Stimulated activated CD8-positive, alpha-beta memory T cell treated with anti-CD3 and anti-CD28 coated beads, Interleukin-15, amount 100 ng/mL, for 24 hours (primary cell): Measurements from ENCODE around the gene RPL36.
"Not testable (repeated sequence)": the region's sequence is repeated elsewhere in the genome, so short reads cannot be mapped to it uniquely, and the experiment has no call there.

Experiments
- DNase-seq: peaks from one replicate; pipeline ENCODE4 v3.0.0-alpha.2; 2020; ENCODE audit warnings: low read depth

RPL36 gene

DNA sequence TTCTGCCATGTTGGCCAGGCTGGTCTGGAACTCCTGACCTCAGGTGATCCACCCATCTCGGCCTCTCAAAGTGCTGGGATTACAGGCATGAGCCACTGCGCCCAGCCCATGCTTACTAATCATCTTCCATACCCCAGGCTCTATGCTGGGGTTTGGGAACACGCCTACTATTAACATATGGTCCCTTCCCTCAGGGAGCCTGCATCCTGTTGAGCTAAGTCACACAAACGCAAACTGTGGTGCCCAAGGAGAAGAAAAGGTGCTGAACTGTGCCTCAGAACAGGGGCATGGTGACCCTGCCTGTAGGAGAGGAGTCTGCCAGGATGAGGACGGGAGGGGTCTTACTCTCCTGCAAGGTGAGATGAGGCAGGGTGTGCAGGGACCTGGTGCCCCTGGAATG is 15.4 kb upstream of the RPL36 start:
- no peak for DNase-seq

DNA sequence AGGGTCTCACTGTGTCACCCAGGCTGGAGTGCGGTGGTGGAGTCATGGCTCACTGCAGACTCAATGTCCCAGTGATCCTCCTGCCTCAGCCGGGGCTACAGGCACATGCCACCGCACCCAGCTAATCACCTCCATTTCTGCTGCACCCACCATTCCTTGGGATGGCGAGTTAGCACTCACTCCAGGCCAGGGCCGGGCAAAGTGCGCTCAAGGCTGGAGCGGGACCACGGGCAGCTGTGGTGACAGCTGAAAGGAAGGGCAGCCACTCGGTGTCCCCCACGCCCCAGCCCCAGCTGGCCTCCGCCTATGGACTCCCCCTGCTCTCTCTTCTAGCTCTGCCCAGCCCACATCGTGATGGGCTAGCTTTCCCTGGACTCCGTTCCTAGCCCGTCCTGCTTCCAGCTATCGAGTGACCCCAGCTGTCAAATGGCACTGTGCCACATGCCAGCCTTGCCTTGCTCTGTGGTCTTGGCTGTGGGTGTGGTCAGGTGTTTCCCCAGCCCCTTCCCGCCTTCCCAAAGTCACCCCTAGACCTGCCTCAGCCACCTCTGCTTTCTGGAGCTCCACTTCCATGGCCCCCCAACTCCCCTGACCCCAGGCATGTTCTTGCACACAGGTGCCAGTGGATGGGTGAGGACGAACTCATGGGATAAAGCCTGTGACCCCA is 13.9 kb upstream of the RPL36 start:
- no peak for DNase-seq

DNA sequence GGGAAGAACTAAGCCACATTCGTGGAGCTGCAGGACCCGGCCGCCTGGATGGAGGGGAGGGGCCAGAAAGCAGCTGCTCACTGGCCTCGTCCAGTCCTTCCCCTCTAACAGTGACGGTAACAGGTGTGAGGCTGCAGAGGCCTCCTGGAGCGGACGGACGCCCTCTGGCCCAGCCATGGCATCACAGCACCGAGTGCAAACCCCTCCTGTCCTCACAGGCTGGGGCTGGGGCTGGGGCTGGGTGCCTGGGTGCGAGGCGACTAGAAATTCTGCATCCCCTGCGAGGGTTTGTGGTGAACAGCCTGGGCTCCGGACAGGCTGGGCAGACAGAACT is 13.4 kb upstream of the RPL36 start:
- DNase-seq, result no peak

DNA sequence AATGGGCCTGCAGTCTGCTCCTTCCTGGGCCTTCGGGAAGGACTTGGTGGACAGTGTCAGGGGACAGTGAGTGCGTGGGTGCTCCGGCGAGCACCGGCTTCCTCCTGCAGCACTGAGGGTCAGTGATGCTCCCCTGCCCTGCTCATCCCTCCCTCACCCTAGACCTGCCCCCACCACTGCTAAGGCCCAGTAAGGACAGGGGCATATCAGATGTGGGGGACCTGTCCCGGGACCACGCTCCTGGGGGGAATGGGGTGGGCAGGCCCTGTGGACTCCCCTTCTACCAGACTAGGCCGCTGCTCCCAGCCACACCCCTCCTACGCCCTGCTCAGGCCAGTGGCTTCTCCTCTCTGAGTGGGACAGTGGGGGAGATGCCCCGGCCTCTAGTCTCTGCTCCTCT is 13.0 kb upstream of the RPL36 start:
- DNase-seq, result no peak

DNA sequence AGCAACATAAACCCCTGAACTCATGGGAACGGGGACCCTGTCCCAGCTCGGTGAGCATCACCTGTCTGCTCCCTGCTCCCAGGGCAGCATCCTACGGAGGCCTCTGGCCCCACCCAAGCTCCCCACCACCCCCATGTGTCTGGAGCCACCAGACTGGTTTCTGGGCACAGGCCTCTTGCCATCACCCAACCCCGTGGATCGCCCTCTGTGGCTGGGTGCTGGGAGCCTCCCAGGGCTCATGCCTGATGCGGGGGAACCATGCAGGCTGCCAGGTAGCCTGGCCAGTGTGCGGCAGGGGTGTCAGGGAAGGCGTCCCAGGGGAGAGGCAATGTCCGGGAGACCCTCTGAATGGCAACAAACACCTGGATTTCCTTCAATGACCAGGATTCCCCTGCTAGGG is 12.5 kb upstream of the RPL36 start:
- DNase-seq, result no peak

DNA sequence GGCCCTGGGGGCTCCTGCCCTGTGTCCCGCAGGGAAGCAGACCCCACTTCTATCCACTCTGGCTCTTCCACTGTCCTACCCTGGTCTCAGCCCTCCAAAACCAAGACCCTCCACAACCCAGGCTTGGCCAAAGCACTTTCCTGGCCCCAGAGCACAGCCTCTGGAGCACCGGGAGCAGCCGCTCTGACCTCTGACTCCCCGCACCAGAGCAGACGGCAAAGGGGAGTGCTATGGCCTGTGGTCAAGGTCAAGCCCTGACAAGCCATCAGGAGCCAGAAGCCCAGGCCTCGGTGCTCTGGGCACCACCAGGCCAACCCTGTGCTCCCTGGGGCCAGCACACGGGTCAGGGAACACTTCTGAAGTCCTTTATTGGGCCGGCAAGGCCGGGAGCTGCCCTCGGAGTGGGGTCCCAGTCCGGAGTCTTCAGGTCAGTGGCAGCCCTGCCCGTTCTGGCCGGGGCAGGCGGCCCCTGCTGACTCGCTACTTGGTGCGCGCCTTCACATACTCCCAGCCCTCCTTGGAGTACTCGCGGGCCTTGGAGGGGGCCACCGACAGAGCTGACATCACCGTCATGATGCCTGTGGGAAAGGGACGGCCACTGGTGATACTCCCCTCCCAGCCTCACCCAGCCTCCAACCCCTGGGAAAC is 11.9 kb upstream of the RPL36 start:
- DNase-seq, result no peak

DNA sequence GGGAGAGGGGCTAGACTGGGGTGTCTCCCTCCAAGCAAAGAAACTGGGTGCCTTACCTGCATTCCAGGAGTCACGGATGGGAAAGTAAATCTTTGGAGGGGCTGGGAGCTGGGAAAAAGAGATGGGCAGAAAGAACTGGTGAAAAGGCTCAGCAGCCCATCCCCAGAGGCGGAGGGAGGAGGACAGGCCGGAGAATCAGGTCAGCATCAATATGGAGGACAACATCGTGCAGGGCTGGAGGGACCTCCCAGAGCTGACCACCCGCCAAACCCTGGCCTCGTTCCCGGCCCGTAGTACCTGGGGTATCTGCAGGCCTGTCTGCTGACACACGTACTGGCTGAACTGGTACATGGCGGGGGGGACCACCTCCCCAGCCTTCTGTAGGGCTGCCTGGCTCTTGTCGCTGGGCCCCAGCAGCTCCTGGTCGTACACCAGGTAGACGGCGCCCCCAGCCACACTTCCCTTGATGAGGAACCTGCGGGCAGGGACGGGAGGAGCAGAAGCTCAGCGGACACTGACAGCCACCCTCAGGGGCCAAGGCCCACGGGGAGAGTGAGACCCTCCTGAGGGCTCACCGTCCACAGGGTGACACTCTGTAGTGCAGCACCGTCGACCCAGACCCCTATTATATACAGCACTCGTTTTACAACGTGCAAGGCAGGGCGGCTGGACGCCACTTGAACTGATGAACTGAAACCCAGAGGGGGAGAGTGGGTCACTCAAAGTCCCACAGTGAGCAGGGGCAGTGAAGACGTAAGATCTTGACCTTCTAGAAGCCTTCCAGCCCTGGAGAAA is 10.6 kb upstream of the RPL36 start:
- DNase-seq, result no peak

DNA sequence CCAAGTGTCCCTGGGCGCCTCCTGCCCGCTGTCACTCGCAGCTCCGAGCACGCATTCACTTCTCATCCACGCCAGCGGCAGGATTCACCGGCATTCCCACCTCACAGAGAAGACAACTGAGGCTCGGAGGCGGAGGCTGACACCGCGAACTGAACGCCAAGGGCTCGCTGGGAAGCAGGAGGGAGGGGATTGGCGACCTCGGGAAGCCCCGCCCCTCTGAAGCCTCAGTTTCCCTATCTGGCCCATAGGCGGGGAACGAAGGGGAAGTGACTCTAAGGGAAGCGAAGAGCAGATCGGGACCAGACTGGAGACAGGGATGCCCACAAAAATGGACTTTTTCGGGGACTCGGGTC is 10.0 kb upstream of the RPL36 start:
- DNase-seq, result no peak

DNA sequence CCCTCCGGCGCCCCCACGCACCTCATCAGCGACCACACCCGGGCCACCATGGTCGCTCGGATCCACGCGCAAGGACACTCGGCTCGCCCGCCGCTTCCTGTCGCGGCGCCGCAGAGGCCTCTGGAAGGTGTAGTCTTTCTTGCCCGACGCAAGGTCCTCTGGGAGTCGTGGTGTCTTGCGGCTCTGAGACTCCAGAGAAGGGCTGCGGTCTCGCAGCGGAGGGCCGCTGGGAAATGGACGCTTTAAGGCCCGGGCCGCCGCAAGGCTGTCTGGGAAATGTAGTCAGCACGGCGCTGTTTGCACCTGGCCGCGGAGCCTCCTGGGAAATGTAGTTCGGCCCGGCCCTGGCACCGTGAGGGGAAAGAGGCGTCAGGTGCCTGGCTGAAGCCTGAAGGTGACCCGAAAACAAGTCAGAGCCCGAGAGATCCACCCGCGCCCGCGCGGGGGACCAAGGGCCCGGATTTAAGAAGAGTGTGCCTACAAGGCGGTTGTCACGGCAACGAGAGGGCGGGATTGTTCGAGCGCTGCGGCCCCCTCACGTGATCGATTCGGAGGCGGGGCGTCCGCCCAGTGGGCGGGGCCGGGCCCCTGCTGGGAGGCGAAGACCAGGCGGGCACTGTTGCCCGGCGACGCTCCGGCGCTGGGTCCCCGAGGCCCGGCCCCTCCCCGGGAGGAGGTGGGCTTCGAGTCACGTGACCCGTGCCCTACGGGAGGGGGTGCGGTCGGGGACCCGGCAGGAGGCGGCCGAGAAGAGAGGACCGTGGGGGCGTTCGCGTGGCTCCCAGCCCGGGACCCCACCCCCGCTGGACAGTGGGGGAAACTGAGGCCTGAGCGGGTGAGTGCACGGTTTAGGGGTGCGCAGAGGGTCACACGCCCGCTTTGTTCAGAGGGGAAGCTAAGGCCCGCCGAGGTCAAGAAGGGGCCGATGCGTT is 9.4 kb upstream of the RPL36 start, which contains the start of the genes HSD11B1L and MICOS13:
HSD11B1L (plus strand) TSS at position 591 of the 932 bp plus-strand sequence. CDS start 3,806 bp downstream, outside the sequence.
MICOS13 (minus strand) TSS at position 80 of the 932 bp plus-strand sequence; CDS start at position 50, 30 bp downstream.
- DNase-seq, result peak; percentile 93

DNA sequence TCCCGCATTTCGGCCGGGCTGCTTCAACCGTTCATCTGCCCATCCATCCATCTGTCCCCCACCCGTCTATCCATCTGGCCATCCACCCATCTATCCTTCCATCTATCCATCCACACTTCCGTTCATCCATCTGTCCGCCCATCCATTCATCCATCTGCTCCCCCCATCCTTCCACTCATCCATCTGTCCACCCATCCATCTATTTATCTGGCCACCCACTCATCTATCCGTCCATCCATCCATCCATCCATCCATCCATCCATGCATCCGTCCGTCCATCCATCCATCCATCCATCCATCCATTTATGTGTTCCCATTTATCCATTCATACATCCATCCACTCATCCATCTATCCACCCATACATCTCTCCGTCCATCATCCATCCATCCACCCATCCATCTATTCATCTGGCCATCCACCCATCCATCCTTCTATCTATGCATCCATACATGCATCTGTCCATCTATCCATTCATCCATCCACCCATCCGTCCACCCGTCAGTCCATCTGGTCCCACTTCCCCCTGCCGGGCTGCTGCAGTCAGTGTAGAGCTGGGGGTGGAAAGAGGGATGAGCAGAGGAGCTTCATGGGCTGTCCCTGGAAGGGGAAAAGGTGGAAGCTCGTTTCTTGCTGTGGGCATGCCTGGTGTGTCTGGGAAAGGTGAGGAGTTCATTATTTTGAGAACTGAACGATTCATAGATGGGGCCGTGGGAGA is 8.5 kb upstream of the RPL36 start:
- DNase-seq, result no peak

DNA sequence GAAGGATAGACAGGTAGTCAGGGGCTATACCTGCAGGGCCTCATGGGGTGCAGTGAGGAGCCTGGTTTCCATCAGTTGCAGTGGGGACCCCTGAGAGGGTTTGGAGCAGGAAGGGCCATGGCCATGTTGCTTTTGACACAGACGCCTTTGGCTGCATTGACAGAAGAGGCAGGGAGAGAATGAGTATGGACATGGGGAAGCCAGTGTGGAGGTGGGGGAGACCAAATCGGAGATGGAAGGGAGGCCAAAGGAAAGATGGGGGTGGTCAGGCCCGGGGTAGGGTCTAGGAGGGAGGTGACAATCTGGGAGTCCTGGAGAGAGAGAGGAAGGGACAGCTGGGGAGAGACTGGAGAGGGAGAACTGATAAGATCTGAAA is 8.0 kb upstream of the RPL36 start:
- no peak for DNase-seq

DNA sequence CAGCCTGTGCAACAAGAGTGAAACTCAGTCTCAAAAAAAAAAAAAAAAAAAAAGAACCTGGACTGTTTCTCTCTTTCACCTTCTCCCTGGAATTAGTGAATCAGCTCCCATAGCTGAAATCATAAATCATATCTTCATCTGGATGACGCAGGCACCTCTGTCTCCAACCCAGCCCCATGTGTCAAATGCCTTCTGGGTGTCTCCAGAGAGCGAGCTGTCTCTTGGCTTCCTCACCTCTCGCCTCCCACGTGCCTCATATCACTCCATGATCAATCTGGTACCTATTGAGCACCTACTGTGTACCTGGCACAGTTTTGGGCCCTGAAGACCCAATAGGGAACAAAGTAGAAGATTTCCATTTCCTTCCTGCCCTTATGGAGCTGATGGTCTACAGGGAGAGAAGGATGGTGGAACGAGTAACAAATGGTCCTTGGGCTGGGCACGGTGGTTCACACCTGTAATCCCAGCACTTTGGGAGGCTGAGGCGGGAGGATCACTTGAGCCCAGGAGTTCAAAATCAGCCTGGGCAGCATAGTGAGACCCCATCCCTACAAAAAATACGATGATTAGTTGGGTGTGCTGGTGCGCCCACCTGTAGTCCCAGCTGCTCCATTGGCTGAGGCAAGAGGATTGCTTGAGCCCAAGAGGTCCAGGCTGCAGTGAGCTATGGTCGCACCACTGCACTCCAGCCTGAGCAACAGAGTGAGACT is 6.8 kb upstream of the RPL36 start:
- DNase-seq, result no peak

DNA sequence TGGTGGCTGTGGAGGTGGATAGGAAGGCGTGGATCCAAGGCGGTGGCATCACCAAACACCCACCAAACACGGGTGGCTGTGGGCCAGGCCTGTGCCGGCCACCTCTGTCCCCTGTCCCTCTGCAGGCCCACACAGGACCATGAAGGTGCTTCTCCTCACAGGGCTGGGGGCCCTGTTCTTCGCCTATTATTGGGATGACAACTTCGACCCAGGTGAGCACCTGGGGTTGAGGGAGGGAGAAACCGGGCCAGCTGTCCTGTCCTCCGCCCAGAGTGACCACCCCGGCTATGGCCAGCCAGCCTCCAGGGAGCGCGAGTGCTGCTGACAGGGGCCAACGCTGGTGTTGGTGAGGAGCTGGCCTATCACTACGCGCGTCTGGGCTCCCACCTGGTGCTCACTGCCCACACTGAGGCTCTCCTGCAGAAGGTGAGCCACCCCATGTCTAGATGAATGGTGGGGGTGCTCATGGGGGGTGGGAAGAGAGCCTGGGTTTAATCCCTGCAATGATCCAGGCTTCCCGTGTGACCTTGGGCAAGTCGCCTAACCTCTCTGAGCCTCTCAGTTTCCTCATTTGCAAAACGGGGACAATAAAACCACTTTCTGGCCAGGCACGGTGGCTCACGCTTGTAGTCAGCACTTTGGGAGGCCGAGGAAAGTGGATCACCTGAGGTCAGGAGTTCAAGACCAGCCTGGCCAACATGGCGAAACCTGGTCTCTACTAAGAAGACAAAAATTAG is 5.2 kb upstream of the RPL36 start:
- no peak for DNase-seq

DNA sequence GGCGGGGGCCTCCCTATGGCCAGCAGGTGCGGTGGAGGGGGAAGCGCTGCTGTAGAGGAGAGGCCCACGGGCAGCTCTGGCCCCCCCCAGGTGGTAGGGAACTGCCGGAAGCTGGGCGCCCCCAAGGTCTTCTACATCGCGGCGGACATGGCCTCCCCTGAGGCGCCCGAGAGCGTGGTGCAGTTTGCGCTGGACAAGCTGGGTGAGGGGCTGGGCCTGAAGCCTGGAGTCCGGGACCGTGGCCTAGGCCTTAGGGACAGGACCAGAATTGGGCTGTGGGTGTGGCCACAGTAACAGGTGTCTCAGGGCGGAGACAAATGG is 3.8 kb upstream of the RPL36 start:
- no peak for DNase-seq

DNA sequence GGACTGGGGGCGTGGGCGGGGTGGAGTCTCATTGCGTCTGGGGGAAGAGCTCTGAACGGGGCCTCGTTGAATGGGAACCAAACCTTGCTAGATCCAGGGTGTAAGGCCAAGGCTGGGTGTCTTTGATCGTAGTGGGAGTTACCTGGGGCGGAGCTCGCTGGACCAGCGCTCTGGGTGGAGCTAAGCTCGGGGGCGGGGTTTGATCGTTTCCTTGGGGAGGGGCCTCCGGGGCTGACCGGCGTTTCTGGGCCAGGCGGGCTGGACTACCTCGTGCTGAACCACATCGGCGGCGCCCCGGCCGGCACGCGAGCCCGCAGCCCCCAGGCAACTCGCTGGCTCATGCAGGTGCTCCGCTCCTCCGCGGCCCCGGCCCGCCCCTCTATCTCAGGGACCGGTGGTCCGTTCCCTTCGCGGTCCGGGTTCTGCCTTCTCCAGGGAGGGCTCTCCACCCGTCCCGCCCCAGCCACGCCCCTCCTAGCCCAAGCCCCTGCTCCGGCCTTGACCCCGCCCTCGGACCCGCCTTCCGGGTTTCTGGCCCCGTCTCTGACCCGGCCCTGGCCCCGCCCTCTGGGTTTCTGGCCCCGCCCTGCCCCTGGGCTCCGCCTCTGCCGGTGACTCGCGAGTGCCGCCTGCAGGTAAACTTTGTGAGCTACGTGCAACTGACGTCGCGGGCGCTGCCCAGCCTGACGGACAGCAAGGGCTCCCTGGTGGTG is 3.3 kb upstream of the RPL36 start:
- DNase-seq, result peak; percentile 100

DNA sequence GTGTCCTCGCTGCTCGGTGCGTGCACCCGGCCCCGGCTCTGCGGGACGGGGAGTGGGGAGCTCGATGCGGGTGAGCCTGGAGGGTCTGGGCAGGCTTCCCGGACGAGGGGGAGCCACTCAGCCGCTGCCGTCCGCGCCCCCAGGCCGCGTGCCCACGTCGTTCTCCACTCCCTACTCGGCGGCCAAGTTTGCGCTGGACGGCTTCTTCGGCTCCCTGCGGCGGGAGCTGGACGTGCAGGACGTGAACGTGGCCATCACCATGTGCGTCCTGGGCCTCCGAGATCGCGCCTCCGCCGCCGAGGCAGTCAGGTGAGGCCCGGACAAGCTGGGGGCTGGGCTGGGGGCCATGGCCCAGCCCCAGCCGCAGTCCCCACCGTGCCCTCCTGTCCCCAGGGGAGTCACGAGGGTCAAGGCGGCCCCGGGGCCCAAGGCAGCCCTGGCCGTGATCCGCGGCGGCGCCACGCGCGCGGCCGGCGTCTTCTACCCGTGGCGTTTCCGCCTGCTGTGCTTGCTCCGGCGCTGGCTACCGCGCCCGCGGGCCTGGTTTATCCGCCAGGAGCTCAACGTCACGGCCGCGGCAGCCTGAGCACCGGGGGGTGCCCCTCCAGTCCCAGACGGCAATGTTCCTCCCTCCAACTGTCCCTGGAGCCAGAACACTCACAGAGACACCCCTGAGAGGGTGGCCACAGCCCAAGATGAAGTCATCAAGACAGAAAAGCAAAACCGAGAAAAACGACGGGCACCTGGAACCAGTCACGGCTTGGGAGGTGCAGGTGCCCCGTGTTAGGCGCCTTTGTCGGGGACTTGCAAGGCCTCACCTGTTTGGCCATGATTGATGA is 2.5 kb upstream of the RPL36 start:
- no peak for DNase-seq

DNA sequence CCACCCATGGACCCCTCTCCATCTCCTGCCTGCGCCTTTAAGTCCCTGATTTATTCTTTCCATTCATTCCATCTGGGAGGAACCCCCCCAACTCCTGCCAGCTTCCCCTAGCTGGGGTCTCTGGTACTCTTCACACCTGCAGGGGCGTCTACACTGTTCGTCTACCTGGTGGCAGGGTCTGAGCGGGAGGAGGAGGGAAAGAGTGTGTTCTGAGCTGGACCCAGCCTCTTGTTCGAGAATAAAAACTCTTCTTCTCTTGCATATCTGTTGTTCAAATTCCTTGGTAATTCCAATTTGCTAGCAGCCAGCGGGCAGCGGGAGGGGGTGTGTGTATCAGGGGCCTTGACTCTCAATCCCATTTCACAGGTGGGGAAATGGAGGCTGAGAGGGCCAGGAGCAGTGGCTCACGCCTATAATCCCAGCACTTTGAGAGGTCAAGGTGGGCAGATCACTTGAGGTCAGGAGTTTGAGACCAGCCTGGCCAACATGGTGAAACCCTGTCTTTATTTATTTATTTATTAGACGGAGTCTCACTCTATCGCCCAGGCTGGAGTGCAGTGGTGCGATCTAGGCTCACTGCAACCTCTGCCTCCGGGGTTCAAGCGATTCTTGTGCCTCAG is 1.7 kb upstream of the RPL36 start:
- DNase-seq, result not testable (repeated sequence)
